RWPE1 (cell line): Measurements from ENCODE around the gene KIRREL3.

Experiments
- CTCF ChIA-PET: fragments of 350-600 bp; sonication (Branson Sonifier 250); formaldehyde crosslinking; extraction: SDS; loops from one replicate; lab custom pipeline; 2021; lab: Yijun Ruan, JAX
- POLR2A ChIA-PET: fragments of 400-600 bp; formaldehyde crosslinking; extraction: SDS; loops from one replicate; lab custom pipeline; 2020; ENCODE audit warnings: antibody characterized with exemption; ENCODE audit not compliant: low non-redundant PET; lab: Yijun Ruan, JAX
- DNase-seq: peaks from one replicate; pipeline ENCODE4 v3.0.0; 2012; ENCODE audit warnings: low spot score
- H3K27ac ChIP-seq: fragments of 450-650 bp; 2 replicates; pipeline ENCODE4 v1.5.1; 2017
- TF ChIP-seq, protein P1 (sequence below): fragments of 450-650 bp; conservative IDR thresholded peaks from 2 replicates; pipeline ENCODE4 v1.5.1; 2017; ENCODE audit warnings: low read depth, mild to moderate bottlenecking

The KIRREL3 gene

DNA sequence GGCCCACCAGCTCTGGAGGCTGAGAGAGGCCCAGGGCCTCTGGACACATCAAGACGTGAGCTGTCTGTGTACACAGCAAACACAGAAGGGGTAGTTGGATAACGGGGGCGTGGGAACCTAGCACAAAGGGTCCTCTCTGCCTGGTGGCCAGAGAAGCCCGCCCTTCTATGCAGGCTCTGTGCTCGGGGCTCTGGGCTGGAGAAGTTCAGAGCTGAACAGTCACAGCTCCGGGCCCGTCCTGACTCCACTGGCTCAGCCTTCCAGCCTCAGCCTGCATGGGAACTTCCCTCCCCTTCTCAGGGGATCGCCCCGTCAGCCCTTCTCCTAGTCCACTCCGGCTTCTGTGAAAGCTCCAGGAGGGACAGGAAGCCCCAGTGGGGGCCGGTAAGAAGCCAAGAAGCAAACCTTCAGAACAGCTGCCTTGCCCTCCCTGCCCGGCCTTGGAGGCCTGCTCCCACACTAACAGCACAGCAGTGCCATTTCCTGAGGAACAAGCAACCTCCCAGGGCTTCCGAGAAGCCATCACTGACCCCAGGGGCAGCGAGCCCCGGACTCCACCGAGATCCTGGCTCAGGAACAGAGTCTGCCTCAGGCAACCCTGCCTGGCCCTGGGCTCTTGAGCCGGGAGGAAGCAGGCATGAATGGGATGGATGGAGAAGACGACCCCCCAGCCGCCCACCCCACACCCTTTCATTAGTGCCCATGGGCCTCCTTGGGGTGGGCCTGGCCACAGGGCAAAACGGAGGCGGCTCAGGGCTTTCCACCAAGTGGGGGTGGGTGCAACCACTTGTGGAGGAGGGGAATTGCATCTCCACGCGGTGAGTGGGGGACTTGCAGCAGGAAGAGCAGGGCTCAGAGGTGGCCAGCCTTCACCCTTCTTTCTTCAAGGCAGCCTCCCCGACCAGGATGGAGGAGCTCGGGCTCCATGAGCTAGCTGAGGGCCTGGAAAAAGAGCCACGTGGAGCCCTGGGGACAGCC is 525.3 kb downstream of the KIRREL3 start:
- ChIA-PET CTCF (interaction anchor here (0.6 to 0.8 kb wide), 2 partner anchors 91 to 1899 kb away, joined by 3 to 4 read pairs; no protein-coding TSS in a partner anchor), POLR2A (no interaction called here)
- DNase-seq, result no peak
- no peak overlapping the region for H3K27ac ChIP-seq
- TF ChIP-seq, protein P1, sequence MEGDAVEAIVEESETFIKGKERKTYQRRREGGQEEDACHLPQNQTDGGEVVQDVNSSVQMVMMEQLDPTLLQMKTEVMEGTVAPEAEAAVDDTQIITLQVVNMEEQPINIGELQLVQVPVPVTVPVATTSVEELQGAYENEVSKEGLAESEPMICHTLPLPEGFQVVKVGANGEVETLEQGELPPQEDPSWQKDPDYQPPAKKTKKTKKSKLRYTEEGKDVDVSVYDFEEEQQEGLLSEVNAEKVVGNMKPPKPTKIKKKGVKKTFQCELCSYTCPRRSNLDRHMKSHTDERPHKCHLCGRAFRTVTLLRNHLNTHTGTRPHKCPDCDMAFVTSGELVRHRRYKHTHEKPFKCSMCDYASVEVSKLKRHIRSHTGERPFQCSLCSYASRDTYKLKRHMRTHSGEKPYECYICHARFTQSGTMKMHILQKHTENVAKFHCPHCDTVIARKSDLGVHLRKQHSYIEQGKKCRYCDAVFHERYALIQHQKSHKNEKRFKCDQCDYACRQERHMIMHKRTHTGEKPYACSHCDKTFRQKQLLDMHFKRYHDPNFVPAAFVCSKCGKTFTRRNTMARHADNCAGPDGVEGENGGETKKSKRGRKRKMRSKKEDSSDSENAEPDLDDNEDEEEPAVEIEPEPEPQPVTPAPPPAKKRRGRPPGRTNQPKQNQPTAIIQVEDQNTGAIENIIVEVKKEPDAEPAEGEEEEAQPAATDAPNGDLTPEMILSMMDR, result no peak

DNA sequence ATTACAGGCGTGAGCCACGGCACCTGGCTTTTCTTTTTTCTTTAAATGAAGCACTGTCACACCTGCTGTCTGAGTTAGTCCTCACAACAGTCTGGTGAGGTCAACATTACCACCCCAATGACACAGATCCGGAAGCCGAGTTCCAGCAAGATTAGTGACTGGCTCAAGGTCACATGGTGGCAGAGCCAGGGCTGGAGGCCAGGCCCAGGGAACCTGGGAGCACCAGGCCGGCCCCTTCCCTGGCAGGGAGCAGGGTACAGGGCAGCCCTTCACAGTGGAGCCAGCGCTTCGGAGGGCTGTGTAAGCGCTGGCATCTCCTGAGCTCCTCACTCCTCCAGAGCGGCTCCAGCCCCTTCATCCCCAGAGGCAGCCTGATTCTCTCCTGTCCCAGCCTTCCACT is 526.4 kb downstream of the KIRREL3 start:
- DNase-seq, result no peak
- ChIA-PET POLR2A (no interaction called here), CTCF (no interaction called here)
- TF ChIP-seq, protein P1, result no peak
- H3K27ac ChIP-seq, result no peak overlapping the region

DNA sequence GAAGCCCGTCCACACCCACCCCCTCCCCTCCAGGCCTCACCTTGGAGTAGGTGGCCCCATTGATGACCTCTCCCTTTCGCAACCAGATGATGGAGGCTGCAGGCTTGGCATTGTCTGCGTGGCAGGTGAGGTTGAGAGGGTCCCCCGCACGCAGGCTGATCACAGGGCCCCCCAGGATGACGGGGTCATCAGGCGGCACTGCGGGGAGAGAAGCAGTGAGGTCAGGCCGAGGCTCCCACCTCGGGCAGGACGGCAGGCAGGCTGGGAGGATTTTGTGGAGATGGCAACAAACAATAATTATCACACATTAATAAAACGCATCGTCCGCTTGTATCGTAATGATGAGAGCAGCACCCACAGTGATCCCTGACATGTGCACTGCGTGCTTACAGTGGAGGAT is 527.3 kb downstream of the KIRREL3 start:
- H3K27ac ChIP-seq, result no peak overlapping the region
- DNase-seq, result no peak
- ChIA-PET POLR2A (no interaction called here), CTCF (no interaction called here)
- TF ChIP-seq, protein P1, result no peak

DNA sequence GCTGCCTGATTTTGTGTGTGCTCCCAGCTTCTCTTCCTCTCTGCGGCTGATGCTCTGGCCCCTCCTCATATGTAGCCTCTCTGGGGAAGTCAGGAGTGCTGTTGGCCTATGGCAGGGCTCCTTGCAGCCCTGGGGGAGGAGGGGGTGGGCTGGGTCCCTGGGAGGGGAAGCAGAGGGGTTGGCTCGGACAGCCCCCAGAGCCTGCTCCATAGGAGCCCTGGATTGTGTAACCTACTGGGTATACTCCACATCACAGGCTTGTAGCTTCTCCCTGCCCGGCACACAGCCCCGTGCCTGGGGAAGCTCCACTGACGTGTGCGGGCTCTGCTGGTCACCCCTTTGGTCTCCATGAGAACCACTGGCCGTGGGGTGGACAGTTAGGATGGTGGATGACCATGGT is 531.3 kb downstream of the KIRREL3 start:
- no peak overlapping the region for H3K27ac ChIP-seq
- no peak for DNase-seq
- ChIA-PET POLR2A (no interaction called here), CTCF (interaction anchor here (3.7 kb wide), 1 partner anchor 12 kb away, joined by 15 read pairs; no protein-coding TSS in a partner anchor)
- TF ChIP-seq, protein P1, result no peak

DNA sequence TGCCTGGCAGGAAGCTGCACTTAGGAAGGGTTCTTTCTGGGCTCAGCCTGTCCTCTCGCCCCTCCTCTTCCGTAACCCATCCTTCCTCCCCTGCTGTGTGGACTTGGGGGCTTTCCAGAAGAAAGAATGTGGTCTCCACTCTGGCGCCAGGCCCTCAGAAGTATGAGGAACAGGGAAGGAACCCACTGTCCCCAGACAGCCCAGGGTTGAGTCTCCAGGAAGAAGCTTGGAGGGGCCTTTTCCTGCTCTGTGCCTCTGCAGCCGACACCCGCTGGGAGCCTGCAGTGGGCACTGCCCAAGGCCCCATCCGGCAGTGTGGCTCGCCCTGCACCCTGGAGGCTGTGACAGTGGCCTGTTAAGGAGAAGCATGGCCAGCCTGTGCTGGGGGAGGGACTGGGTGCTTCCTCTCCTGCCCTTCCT is 532.5 kb downstream of the KIRREL3 start:
- POLR2A ChIA-PET, result no interaction called here
- TF ChIP-seq, protein P1, result no peak
- H3K27ac ChIP-seq, result no peak overlapping the region
- no peak for DNase-seq
- CTCF ChIA-PET, result interaction anchor here (0.7 to 3.7 kb wide), 3 partner anchors 9 to 27 kb away, joined by 3 to 15 read pairs (median 5); no protein-coding TSS in a partner anchor

DNA sequence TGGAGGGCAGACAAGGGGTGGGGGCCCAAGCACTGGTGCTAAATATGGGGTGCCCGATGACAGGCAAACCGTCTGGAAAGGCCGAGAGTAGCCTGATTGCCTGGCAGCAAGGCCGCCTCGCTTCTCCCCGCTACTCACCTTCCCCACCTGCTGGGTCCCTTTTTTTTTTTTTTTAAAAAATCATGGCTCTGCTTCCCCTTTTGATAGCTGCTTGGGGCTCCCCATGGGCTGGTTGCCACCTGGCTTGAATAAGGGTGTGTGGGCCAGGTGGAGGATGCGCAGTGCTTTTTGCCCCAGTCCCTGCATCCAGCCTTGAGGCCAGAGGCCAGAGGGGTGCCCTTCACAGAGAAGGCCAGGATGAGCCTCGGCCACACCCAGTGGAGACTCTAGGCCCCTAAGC is 533.1 kb downstream of the KIRREL3 start:
- CTCF ChIA-PET, result interaction anchor here (1.5 to 1.8 kb wide), 2 partner anchors 13 to 27 kb away, joined by 4 to 5 read pairs; no protein-coding TSS in a partner anchor
- TF ChIP-seq, protein P1, result no peak

More for the DNA sequence above, 533.1 kb downstream of the KIRREL3 start:
- POLR2A ChIA-PET, result no interaction called here
- no peak overlapping the region for H3K27ac ChIP-seq
- no peak for DNase-seq
